A204.1 (cell line): ENCODE measurements around the gene KLKB1.

ENCODE experiments used
- FAIRE-seq: peaks from 2 replicates; lab custom pipeline; 2012; peaks lifted over from hg19 to GRCh38; lab: Jason Lieb, UNC

KLKB1 gene

DNA sequence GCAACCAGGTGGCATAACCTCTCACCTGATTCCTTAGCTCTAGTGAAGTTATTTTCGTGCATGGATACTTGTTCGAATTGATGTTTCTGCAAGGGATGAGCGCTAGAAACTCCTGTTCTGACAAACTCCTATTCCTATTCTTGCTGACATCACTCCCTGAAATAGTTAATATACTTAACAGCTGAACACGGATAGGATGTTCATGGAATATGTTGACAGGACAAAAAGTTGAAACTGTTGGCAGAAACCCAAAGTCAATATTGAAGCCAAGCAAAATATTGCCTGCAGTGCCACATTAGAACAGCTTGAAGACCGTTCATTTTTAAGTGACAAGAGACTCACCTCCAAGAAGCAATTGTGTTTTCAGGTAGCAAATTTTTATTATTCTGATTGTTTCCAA, at the start of gene KLKB1:
KLKB1 (plus strand) TSS at position 287 of the 400 bp plus-strand sequence. CDS start 689 bp downstream, outside the sequence.
- no peak for FAIRE-seq

DNA sequence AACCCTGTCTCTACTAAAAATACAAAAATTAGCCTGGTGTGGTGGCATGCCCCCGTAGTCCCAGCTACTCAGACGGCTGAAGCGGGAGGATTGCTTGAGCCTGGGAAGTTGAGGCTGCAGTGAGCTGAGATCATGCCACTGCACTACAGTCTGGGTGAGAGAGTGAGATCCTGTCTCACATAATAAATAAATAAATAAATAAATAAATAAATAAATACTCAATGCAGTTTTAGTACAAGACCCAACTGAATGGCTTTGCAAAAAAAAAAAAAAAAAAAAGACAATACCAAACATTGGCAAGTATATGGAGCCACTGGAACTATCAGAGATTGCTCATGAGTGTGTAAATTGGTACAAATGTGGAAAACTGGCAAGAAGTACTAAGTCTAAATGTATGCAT, 39.2 kb upstream of the KLKB1 start:
- FAIRE-seq, result no peak

DNA sequence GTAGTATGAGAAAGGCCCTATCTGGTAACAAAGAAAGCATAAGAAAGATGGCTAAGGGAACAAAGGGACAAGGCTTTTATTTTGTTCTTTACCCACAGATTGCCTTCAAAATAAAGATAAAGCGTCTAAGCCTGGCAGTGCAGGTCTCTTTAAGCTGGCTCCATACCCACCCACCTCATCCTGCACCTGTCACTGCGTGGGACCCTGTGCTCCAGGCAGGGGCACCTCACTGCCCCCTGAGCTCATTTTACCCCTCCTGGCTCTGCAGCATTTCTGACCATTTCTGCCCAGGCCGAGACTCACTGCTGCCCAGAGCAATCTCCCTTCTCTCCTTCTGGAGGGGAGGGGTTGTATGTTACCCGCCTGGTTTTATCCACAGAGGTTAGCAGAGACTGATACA, 37.7 kb upstream of the KLKB1 start:
- no peak for FAIRE-seq

DNA sequence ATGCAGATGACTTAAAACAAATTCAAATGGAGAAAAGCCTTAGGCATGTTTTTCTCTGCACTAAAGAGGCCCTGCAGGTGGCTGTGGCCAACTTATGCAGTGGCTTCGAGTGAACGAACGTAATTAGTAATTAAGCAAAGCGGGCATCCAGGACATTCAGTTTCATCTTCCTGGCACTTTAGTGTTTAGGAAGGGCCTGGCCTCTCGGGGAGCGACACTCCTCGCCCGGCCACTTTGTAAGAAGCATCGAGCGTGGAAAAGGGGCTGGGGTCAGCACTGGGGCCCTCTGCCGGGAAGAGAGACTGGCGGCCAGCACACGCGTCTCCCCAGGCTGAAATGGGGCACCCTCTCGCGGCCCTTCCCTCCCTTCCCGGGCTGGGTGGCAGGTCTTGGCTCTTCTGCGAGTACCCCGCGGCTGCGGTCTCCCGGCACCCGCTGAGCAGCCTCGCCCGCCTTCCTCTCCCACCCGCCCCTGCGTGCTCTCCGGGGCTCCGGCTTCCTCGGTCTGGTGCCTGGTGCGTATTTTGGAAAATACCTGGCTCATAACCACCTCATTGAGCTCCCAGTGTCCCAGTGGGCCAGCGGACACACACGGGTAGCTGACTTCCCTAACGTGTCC, 36.6 kb upstream of the KLKB1 start:
- no peak for FAIRE-seq

DNA sequence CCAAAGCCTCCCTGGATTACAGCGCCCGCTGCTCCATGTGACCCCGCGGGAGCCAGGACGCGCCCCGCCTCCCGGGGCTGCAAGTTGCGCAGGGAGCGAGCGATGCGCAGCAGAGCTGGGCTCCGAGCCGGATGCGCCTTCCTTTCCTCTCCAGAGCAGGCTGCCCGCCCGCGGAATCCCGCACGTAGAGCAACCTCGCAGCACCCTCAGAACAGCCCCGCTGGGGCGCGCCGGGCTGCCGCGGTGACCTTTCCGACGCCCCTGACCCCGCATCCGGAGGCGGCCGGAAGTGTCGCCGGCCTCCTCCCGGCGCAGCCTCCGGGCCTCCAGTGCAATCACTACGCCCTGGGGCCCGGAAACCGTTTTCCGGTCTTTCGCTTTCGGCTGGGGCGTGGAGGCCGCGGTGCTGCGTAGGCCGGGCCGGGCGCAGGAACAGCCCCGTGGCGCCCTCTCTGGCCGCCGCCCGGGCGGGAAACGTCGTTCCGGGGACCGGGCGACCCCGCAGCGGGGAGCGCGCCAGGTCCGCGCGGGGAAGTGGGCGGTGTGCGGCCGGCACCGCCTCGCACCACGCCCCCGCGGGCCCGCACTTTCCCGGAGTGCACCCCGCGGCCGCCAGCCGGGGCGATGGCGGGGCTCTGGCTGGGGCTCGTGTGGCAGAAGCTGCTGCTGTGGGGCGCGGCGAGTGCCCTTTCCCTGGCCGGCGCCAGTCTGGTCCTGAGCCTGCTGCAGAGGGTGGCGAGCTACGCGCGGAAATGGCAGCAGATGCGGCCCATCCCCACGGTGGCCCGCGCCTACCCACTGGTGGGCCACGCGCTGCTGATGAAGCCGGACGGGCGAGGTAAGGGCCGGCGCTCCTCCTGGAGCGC, 35.9 kb upstream of the KLKB1 start, which contains the start of gene CYP4V2:
CYP4V2 (plus strand) TSS at position 368 of the 866 bp plus-strand sequence; CDS start at position 625, 257 bp downstream.
- FAIRE-seq, result no peak

DNA sequence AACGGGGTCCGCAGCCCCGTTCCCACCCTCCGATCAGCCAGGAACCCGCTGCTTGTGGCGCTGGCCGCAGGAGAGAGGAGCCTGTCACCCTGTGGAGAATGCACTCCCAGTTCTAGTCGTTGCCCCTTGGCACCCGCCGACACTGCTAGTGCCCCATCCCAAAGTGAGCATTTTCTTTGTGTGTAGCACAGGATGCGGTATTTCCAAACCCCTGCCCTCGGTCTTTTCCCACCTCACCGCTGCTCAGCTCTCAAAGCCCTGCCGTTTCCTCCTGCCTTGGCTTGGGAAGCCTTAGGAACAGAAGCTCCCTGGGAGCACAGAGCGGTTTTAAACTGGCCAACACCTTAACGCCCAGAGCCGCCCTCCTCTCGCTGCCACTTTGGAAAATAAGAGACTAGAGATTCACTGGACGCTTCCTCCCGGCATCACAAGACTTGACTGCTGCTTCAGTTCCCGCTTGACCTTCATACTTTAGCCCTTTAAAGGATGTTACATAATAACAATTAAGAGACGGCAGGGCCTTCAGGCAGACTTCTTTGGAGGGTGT, 35.2 kb upstream of the KLKB1 start:
- FAIRE-seq, result peak; percentile 6

DNA sequence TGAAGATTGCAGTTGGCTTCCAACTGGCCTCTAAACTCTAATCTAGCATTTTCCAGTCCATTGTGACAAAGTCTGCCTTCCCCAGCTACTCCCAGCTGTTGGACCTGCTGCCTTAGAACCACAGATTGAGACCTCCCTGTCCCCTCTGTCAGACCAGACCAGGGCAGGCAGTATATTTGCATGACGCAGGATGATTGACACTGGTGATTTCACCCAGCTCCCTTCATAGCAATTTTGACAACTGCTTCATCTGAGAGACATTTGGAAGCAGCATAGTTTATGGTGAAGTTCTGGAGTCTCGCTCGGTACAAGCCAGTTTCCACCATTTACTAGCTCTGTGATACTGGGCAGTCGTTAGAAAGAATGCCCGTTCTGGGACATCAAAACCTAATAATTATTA, 33.5 kb upstream of the KLKB1 start:
- FAIRE-seq, result no peak

DNA sequence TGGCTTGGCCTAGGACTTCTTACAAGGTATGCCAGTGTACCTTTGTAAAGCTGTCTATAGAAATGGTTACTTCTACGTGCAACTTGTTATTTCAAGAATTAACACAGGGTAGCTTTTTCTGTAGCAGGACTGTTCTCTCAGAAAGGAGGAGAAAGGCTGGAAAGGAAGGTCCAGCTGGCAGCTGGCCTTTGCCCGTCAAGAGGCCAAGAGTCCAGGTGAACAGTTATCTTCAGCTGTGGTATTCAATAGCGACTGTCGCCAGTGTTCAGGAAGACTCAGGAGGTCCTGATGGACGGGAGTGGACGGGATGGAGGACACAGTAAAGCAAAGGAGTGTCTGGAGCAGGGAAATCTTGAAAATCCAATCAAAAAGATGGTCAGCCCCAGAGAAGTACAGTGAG, 31.2 kb upstream of the KLKB1 start:
- FAIRE-seq, result no peak

DNA sequence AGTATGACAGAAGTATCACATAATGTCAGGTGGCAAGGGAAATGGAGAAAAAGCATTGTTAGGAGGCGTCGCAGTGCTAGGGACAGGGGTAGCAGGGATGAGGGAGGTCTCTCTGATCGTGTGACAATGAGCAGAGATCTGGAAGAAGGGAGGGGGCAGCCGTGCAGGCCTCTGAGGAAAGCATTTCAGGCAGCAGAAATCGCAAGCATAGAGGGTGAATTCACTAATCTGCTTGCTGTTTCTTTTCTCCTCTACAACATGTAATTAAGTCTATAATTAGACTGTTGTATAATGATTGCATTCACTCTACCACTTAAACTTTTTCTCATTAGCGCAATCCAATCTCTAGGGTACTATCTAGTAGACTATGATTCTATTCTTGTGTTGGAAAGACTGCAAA, 26.8 kb upstream of the KLKB1 start:
- no peak for FAIRE-seq

DNA sequence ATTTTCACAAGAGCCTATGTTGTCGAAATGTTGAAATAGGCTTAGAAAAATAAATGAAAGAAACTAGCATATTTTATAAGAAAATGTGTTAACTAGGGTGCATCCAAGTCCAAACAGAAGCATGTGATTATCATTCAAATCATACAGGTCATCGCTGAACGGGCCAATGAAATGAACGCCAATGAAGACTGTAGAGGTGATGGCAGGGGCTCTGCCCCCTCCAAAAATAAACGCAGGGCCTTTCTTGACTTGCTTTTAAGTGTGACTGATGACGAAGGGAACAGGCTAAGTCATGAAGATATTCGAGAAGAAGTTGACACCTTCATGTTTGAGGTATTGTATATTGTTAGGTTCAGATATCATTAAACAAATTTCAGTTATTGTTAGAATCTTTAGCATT, 26.3 kb upstream of the KLKB1 start:
- no peak for FAIRE-seq

DNA sequence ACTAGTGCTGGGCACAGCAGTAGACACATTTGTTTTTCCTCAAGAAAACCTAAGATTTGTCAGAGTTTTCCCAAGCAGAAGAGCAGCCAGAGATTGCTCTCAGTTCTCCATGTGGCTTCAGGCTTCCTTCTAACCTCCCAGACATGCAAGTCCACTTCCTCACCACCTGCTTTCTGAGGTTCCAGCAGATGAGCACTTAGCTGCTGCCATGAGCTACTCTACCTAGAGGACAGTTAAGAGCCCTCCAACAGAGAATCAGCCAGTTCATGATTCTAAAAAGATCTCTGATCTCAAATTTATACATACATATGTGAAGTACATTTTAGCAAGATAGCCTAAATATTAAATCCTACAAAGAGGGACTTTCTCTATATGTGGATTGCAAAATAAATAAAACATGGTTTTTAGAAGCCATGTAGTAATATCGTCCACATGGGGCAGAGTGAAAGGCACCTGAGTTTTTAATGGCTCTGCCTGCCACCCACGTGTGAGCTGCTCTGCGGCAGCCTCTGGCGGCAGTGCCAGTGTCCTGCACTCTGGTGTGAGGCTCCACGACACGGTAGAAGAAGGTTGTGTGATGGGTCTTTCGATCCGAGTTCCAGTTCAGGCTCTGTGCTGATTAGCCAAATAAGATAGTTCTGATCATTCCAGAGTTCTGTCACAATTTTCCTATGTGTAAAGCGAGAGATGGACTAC, 25.6 kb upstream of the KLKB1 start:
- no peak for FAIRE-seq

DNA sequence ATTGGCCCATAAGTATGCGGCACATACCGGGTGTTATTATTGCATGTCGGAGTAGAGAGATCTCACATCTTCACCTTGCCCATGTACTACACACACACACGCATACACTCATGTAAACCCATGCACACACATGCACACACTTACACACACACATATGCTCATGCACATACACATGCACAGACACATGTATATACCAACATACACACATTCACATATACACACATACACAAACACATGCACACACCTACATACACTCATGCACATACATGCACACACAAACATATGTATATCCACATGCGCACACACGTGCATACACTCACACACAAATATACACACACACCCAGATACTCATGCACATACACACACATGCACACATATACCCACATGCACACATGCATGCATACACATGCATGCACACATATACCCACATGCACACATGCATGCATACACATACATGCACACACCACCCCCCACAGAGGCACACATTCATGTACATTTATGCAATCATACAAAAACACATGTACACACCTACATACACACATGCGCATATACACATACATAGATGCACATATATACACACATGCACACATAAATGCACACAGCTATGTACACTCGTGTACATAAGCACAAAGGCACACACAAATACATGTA, 24.7 kb upstream of the KLKB1 start:
- FAIRE-seq, result no peak

DNA sequence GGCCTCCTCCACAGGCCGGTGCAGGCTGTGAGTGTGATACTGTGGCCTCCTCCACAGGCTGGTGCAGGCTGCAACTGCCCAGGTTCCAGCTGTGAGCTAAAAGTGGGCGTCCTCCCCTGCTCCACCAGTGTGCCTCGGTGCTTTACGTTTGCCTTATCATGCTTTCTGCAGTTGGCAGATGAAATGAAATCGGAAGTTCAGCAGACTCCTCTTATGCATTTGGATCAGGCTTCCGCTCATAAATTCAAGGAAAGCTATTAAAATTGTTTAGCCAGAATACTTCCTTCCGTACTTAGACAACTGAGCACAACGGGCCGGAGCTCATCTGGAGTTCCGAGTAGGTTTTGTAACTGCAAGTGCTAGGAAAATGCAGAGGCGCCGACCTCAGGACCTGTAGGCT, 23.9 kb upstream of the KLKB1 start:
- FAIRE-seq, result no peak

DNA sequence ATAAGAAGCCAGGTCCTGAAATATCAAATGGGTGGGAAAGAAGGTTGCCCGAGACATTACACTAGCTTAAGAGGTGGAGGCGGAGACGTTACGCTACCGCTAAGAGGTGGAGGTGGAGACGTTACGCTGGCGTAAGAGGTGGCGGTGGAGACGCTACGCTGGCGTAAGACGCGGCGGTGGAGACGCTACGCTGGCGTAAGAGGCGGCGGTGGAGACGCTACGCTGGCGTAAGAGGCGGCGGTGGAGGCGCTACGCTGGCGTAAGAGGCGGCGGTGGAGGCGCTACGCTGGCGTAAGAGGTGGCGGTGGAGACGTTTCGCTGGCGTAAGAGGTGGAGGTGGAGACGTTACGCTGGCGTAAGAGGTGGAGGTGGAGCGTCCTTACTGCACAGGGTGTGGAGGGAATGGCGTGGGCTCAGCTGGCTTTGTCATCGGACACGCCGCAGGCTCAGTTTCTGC, 23.2 kb upstream of the KLKB1 start:
- FAIRE-seq, result no peak

DNA sequence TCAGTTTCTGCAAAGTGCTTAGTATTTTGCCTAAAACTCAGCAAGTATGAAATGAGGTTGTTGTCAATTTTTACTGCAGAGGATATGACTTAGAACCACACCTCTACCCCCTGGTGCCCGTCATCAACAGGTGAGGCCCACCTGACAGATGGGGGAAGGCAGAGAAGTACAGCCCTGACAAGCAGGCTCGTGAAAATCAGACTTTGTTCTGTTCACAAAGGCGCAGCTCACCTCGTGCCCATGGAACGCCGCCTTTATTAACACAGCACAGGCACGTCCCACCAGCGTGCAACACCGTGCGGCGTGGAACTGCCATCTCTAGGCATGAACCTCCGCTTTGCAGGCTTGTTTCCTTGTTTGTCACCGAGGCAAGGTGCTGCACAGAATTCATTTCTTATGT, 22.6 kb upstream of the KLKB1 start:
- FAIRE-seq, result no peak

DNA sequence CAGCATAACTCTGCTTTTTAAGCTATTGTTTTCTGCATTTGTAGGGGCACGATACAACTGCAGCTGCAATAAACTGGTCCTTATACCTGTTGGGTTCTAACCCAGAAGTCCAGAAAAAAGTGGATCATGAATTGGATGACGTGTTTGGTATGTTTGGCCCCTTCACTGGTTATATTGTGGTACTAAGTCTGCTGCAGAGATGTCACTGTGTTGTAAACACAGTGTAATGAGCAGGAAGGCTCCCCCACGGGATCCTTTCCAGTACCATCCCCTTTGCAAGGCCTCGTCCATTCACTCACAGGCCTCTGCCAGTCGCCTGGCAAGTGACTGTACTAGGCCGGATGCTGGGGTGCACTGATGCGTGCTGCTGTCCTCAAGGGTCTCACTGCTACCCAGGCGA, 22.2 kb upstream of the KLKB1 start:
- no peak for FAIRE-seq

DNA sequence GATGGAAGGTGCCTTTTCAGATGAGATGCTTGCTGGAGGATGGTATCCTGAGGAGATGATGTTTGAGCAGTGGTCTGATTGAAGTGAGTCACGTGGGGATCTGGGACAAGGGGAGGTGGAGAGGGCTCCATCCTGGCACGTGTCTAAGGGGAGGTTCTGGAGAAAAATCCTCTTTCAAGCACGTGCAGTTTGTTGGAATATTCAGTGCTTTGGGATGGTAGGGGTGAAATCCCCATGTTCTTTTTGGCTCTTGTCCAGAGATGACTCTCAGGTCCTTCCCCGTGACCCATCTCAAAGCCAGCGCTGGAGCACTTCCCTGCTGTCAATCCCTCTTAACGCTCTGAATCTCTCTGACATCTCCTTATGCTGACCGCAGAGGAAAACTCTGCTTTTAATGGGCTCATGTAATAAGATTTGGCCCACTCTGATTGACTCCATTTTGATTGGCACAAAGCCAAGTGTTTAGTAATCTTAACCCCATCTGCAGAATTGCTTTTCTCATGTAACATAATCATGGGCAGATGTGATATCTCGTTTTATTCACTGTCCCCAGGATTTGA, 10.8 kb upstream of the KLKB1 start:
- no peak for FAIRE-seq

DNA sequence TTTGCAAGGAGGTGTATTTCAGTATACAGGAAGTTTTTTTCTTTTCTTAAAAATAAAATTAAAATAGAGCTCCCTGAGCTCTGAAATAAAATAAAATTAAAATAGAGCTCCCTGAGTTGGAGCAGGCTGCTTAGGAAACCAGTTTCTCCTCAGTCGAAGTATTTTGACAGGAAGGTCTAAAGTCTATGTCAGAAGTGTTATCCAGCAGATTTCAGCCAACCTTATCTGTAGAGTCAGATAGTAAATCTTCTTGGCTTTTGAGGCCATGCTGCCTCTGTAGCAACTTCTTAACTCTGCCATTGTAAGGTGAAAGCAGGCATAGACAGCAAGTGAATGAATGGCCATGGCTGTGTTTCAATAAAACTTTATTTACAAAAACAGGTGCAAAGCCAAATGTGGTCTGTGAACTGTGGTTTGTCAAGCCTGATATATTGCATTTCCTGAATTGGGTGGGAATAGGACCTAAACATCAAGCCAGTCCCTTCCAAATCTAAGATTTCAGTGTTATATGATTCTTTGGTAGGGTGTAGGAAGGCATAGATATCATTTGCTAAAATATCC, 9.5 kb upstream of the KLKB1 start:
- FAIRE-seq, result no peak

DNA sequence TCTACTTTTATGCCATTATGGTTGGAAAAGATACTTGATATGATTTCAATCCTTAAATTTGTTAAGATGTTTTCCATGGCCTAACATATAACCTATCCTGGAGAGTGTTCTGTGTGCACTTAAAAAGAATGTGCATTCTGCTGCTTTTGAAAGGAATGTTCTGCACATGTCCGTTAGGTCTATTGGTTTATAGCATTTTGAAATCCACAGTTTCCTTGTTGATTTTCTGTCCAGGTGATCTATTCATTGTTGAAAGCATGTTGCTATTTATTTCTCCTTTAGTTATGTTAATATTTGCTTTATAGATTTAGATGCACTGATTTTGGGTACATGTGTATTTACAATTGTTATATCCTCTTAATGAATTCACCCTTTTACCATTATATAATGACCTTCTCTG, 5.7 kb upstream of the KLKB1 start:
- no peak for FAIRE-seq

DNA sequence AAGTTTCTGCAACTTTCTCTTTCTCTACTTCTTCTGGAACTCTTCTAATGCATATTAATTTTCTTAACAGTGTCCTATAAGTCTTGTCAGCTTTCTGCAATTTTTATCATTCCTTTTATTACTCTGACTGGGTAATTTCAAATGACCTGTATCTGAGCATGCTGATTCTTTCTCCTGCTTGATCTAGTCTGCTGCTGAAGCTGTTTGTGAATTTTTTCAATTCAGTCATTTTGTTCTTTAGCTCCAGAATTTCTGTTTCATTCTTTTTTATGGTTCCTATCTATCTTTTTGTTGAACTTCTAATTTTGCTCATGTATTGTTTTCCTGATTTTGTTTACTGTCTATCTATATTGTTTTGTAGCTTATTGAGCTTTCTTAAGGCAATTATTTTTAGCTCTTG, 1.5 kb upstream of the KLKB1 start:
- FAIRE-seq, result no peak

DNA sequence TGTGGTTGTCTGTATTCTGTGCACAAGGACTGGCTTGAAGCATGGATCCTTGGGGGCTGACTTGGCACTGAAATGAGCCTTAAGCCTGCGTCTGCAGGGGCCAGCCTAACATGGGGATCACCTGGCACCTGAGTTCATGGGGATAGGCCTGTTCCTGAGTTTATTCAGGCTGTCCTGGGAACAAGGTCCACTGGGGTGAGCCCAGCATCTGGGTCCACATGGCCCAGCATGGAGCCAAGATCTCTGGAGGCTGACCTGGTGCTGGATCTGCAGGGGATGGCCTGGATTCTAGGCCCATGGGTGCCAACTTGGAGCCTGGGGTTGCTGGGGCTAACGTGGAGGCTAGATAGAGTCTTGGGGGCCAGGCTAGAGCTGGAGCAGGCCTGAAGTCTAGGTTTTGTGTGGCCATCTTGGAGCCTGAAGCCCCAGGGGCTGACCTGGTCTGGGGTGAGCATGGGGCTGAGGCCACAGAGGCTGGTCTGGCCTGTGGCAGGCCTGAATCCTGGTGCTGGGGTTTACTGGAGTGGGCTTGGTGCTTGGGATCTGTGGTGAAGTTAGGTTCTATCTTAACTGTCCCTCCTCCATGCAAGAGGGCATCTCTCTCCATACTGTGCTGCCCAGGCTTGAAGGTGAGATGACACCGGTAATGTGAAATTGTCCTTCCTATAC, 652 bp upstream of the KLKB1 start:
- no peak for FAIRE-seq
